Subcutaneous abdominal adipose tissue (tissue), 5 donors: ENCODE results near the gene PRMT1.

Source experiments
- H3K27ac ChIP-seq: one replicate; pipeline ENCODE4 v1.7.0; 2013; ENCODE audit warnings: low read depth, mild to moderate bottlenecking, inconsistent platforms, low read length, moderate library complexity
- H3K27me3 ChIP-seq, 5 donors: one replicate each; pipeline ENCODE4 v1.7.0; 2013; ENCODE audit warnings: low read length in 5 of 5, inconsistent platforms in 1 of 5; ENCODE audit not compliant: control insufficient read depth in 5 of 5, insufficient read depth in 4 of 5
- H3K36me3 ChIP-seq, 5 donors: one replicate each; pipeline ENCODE4 v1.7.0; 2013; ENCODE audit warnings: low read length in 5 of 5; ENCODE audit not compliant: control insufficient read depth in 5 of 5, insufficient read depth in 5 of 5
- H3K4me1 ChIP-seq, 5 donors: one replicate each; pipeline ENCODE4 v1.7.0; 2013; ENCODE audit warnings: low read length in 5 of 5, mild to moderate bottlenecking in 3 of 5, moderate library complexity in 1 of 5; ENCODE audit not compliant: control insufficient read depth in 5 of 5, insufficient read depth in 5 of 5
- H3K4me3 ChIP-seq, 5 donors: one replicate each; pipeline ENCODE4 v1.7.0; 2013; ENCODE audit warnings: low read length in 5 of 5, low read depth in 1 of 5
- H3K9ac ChIP-seq, 5 donors: one replicate each; pipeline ENCODE4 v1.7.0; 2013; ENCODE audit warnings: low read length in 5 of 5, mild to moderate bottlenecking in 4 of 5, moderate library complexity in 3 of 5
- H3K9me3 ChIP-seq, 5 donors: one replicate each; pipeline ENCODE4 v1.7.0; 2013; ENCODE audit warnings: low read length in 5 of 5; ENCODE audit not compliant: control insufficient read depth in 5 of 5
- donor health status: healthy.
- donor health status: healthy.
- donor health status: healthy.
- donor health status: healthy.
- donor health status: healthy.

PRMT1 gene

DNA sequence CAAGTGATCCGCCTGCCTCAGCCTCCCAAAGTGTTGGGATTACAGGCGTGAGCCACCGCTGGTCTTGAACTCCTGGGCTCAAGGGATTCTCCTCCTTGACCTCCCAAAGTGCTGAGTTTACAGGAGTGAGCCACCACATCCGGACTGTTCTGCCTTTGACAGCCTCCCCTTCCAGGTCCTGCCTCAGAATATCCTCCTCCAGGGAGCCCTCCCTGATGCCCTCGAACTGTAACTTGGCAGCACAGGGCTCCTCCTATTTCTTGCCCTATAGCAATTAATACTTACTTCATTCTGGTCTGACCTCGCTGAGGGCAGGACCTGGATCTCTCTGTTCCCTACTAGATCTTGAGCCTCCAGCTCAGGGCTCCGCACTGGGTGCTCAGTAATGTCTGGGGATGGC is 19.8 kb downstream of the PRMT1 start:
- H3K4me1 ChIP-seq, result no peaks in the 10 kb centered on the region
- H3K9ac ChIP-seq, result no peak overlapping the region
- no peaks in the 10 kb centered on the region for H3K36me3 ChIP-seq
- no peak overlapping the region for H3K27ac ChIP-seq
- no peaks in the 10 kb centered on the region for H3K9me3 ChIP-seq
- no peak overlapping the region for H3K4me3 ChIP-seq
- H3K27me3 ChIP-seq, result peaks cover 0 to 14% (median 5%) of the 10 kb centered on the region in 5 donors

DNA sequence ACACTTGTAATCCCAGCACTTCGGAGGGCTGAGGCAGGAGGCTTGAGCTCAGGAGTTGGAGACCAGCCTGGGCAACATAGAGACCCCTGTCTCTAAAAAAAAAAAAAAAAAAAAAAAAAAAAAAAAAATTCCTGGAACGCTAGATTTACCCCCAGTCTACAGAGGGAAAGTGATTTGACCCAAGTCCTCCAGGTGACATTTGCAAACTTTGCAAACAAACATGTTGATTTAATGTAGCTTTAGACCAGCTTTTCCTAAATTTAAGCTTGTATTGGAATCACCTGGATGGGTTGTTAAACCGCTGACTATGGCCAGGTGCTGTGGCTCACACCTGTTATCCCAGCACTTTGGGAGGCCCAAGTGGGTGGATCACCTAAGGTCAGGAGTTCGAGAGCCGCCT is 22.3 kb downstream of the PRMT1 start:
- no peak overlapping the region for H3K4me3 ChIP-seq
- H3K9me3 ChIP-seq, result no peaks in the 10 kb centered on the region
- peaks cover 0 to 14% (median 5%) of the 10 kb centered on the region in 5 donors for H3K27me3 ChIP-seq
- H3K36me3 ChIP-seq, result no peaks in the 10 kb centered on the region
- H3K9ac ChIP-seq, result no peak overlapping the region
- no peaks in the 10 kb centered on the region for H3K4me1 ChIP-seq
- no peak overlapping the region for H3K27ac ChIP-seq

DNA sequence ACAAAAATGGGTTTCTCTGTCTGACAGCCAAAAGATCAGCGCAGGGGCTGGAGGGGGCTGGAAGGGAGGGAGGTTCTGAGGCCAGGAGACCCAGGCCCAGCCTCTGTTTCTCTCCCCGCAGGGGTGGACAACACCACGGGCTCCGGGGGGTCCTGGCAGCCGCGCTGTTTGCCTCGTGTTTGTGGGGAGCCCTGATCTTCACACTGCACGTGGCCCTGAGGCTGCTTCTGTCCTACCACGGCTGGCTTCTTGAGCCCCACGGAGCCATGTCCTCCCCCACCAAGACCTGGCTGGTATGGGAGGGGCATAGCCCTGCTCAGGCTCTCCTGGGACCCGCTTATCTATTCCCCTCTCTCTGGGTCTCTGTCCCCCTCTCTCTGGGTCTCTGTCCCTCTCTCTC is 23.5 kb downstream of the PRMT1 start:
- H3K27ac ChIP-seq, result no peak overlapping the region
- peaks cover 0 to 18% (median 5%) of the 10 kb centered on the region in 5 donors for H3K27me3 ChIP-seq

DNA sequence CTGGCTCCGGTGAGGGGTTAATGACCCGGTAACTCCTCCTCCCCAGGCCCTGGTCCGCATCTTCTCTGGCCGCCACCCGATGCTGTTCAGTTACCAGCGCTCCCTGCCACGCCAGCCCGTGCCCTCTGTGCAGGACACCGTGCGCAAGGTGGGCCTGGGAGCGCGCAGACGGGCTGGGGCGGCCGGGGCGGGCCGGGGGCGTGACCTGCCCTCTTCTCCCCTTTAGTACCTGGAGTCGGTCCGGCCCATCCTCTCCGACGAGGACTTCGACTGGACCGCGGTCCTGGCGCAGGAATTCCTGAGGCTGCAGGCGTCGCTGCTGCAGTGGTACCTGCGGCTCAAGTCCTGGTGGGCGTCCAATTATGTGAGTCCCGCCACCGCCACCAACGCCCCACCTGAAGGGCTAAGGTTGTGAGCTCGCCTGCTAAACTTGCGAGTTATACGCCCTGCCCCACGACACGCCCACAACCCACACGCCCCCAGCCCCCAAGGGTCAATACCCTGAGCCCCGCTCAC is 24.3 kb downstream of the PRMT1 start:
- Histone ChIP-seq H3K4me1 (no peaks in the 10 kb centered on the region), H3K9ac (no peak overlapping the region), H3K36me3 (no peaks in the 10 kb centered on the region), H3K27ac (no peak overlapping the region), H3K27me3 (peaks cover 0 to 18% (median 5%) of the 10 kb centered on the region in 5 donors), H3K4me3 (no peak overlapping the region), H3K9me3 (no peaks in the 10 kb centered on the region)

More for the DNA sequence above, 23.5 kb downstream of the PRMT1 start:
- Histone ChIP-seq H3K9ac (no peak overlapping the region), H3K4me3 (no peak overlapping the region), H3K9me3 (no peaks in the 10 kb centered on the region), H3K4me1 (no peaks in the 10 kb centered on the region), H3K36me3 (no peaks in the 10 kb centered on the region)

DNA sequence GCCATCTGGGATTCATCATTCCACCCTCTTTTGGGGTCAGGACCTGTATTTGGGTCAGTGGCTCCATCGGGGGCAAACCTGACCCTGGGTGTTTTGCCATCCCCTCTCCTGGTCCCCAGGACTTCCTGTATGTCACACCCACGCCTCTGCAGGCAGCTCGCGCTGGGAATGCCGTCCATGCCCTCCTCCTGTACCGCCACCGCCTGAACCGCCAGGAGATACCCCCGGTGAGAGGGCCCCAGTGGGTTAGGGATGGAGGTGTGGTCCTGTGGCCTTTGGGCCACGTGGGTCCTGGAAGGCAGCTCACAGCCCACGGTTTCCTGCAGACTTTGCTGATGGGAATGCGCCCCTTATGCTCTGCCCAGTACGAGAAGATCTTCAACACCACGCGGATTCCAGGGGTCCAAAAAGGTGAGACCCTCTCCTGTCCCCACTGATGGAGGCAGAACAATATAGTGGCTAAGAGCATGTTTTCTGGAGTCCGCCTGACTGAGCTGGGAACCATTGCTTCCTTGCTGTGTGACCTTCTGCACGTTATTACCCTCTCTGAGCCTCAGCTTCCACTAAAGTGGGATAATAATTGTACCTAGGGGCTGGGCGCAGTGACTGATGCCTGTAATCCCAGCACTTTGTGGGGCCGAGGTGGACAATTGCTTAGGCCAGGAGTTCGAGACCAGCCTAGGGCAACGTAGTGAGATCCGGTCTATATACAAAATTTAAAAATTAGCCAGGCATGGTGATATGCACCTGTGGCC is 28.0 kb downstream of the PRMT1 start:
- no peak overlapping the region for H3K4me3 ChIP-seq
- no peak overlapping the region for H3K9ac ChIP-seq
- H3K9me3 ChIP-seq, result no peaks in the 10 kb centered on the region
- H3K4me1 ChIP-seq, result no peaks in the 10 kb centered on the region
- H3K36me3 ChIP-seq, result no peaks in the 10 kb centered on the region
- no peak overlapping the region for H3K27ac ChIP-seq
- H3K27me3 ChIP-seq, result peaks cover 0 to 18% (median 5%) of the 10 kb centered on the region in 5 donors

DNA sequence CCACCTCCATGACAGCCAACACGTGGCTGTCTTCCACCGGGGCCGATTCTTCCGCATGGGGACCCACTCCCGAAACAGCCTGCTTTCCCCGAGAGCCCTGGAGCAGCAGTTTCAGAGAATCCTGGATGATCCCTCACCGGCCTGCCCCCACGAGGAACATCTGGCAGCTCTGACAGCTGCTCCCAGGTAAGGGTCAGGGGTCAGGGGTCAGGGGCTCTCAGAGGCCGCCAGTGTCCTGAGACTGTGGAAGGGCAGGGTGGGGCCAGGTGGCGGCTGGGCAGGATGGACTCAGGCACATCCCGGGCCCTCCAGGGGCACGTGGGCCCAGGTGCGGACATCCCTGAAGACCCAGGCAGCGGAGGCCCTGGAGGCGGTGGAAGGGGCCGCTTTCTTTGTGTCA is 28.8 kb downstream of the PRMT1 start:
- no peak overlapping the region for H3K9ac ChIP-seq
- H3K4me1 ChIP-seq, result no peaks in the 10 kb centered on the region
- no peaks in the 10 kb centered on the region for H3K9me3 ChIP-seq
- peaks cover 0 to 9% (median 3%) of the 10 kb centered on the region in 5 donors for H3K27me3 ChIP-seq
- H3K27ac ChIP-seq, result no peak overlapping the region
- H3K4me3 ChIP-seq, result no peak overlapping the region
- H3K36me3 ChIP-seq, result no peaks in the 10 kb centered on the region

DNA sequence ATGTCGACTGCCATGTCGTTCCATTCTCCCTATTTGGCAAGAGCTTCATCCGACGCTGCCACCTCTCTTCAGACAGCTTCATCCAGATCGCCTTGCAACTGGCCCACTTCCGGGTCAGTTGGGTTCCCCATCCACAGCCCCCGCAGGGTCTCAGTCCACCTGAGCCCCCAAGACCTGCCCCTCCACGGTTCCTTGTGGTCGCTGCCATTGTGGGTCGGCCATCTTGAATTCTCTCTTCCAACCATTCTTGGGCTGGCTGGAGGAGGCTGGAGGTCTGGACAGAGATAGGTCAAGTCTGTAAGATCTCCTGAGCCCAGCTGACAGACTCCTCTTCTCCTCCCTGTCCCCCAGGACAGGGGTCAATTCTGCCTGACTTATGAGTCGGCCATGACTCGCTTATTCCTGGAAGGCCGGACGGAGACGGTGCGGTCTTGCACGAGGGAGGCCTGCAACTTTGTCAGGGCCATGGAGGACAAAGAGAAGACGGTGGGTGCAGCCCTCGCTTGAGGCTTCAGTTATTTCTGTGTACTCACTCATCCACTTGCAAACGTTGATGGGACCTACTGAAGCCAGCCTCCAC is 33.4 kb downstream of the PRMT1 start:
- H3K27me3 ChIP-seq, result no peaks in the 10 kb centered on the region
- no peaks in the 10 kb centered on the region for H3K9me3 ChIP-seq
- no peak overlapping the region for H3K9ac ChIP-seq
- no peaks in the 10 kb centered on the region for H3K36me3 ChIP-seq
- no peak overlapping the region for H3K4me3 ChIP-seq
- peaks cover 0 to 5% (median 0%) of the 10 kb centered on the region in 5 donors for H3K4me1 ChIP-seq
- no peak overlapping the region for H3K27ac ChIP-seq

DNA sequence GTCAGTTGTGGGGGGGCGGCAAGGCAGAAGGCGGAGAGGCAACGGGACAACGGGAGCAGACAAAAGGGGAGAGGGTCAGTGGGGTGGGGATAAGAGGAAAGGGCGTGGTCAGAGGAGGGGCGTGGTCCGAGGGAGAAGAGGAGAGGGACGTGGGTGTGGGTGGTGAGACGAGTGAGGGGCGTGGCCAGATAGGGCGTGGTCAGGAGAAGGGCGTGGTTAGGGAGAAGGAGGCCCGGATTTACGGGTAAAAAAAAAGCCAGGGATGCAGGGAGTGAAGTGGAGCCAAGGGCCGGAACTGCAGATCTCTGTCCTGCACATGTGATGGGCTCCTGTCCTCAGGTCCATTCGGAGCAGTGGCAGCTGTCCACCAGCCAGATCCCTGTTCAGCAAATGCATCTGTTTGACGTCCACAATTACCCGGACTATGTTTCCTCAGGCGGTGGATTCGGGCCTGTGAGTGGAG is 35.4 kb downstream of the PRMT1 start:
- no peak overlapping the region for H3K4me3 ChIP-seq
- peaks cover 0 to 7% (median 0%) of the 10 kb centered on the region in 5 donors for H3K4me1 ChIP-seq
- no peak overlapping the region for H3K27ac ChIP-seq
- H3K9me3 ChIP-seq, result no peaks in the 10 kb centered on the region
- H3K27me3 ChIP-seq, result no peaks in the 10 kb centered on the region
- no peak overlapping the region for H3K9ac ChIP-seq
- H3K36me3 ChIP-seq, result no peaks in the 10 kb centered on the region

DNA sequence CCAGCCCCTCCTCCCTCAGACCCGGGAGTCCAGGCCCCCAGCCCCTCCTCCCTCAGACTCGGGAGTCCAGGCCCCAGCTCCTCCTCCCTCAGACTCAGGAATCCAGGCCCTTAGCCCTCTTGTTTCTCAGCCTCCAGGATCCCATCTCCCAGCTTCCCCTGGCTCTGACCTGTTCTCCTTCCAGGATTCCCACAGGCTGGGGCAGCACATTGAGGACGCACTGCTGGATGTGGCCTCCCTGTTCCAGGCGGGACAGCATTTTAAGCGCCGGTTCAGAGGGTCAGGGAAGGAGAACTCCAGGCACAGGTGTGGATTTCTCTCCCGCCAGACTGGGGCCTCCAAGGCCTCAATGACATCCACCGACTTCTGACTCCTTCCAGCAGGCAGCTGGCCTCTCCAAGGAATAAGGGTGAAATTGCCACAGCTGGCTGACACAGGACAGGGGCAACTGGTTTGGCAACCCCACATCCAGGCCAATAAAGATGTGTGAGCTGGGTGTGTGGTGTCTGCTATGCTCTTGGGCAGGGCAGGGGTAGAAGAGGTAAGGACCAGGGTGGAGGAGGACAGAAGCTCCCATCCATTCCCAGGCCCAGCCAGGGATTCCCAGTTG is 36.3 kb downstream of the PRMT1 start:
- no peak overlapping the region for H3K9ac ChIP-seq
- H3K36me3 ChIP-seq, result no peaks in the 10 kb centered on the region
- no peaks in the 10 kb centered on the region for H3K9me3 ChIP-seq
- no peak overlapping the region for H3K4me3 ChIP-seq
- no peak overlapping the region for H3K27ac ChIP-seq
- H3K27me3 ChIP-seq, result no peaks in the 10 kb centered on the region
- H3K4me1 ChIP-seq, result peaks cover 0 to 16% (median 7%) of the 10 kb centered on the region in 5 donors

DNA sequence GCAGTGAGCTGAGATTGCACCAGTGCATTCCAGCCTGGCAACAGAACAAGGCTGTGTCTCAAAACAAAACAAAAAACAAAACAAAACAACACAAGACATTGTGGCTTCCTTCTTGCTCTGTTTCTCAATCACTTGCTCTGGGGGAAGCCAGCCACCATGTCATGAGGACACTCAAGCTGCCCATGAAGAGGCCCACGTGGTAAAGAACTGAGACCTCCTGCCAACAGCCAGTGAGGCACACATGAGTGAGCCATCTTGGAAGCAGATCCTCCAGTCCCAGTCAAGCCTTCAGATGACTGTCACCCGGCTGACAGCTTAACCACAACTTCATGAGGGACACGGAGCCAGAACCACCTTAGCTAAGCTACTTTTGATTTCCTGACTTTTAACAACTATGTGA is 39.1 kb downstream of the PRMT1 start:
- no peak overlapping the region for H3K4me3 ChIP-seq
- no peak overlapping the region for H3K27ac ChIP-seq
- no peaks in the 10 kb centered on the region for H3K9me3 ChIP-seq
- no peaks in the 10 kb centered on the region for H3K27me3 ChIP-seq
- H3K9ac ChIP-seq, result no peak overlapping the region
- H3K36me3 ChIP-seq, result peaks cover 0 to 4% (median 0%) of the 10 kb centered on the region in 5 donors
- H3K4me1 ChIP-seq, result peaks cover 2 to 24% (median 15%) of the 10 kb centered on the region in 5 donors
